ENCODE data around the gene KATNIP. TPM values are rescaled to one million over a fixed set of nuclear protein-coding genes. Genes with fewer than 3 reads are reported as not detected.

KATNIP gene
- total RNA-seq, 1 experiment from 2014 or later = 23.0 TPM

DNA sequence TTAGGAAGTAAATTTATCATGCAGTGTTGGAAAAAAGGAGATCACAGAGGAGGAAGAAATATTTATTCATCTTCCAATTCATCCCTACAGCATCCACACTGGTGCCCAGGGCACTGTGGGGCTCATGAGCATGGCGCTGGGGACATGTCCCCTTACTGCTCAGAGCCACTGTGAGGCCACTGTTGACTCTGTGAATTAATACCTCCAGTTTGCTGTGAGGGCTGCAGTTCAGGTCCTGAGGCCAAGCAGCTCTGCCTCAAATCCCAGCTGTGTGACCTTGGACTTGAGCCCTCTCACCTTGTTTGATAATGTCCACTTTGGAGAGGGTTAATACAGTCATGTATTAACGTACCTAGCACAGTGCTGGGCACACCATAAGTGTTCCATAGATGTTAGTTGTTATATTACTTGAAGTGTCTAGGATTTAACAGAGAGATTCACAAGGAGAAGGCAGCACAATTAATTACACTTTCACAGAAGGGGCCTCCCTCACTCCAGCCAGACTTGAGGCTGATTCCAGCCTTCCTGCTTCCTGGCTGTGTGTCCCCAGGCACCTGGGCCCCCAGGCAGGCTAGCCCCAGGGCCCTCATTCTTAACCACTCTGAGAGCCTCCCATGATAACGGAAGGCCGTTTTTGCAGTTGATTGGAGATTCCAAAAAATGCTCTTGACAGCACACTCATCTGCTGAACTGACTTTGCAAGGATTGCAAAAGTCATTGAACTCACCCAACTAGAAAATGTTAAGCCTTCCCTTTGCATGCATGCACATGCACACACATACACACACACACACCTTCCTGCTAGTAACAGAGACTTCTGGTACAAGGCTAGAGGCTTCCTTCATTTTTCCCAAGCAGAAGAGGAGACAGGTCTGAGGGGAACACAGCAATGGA is 29.4 kb downstream of the KATNIP start:
- ATAC-seq (no peak), DNase-seq (ENCODE audit: low spot score) (no peak)
- TF ChIP-seq, protein P1, sequence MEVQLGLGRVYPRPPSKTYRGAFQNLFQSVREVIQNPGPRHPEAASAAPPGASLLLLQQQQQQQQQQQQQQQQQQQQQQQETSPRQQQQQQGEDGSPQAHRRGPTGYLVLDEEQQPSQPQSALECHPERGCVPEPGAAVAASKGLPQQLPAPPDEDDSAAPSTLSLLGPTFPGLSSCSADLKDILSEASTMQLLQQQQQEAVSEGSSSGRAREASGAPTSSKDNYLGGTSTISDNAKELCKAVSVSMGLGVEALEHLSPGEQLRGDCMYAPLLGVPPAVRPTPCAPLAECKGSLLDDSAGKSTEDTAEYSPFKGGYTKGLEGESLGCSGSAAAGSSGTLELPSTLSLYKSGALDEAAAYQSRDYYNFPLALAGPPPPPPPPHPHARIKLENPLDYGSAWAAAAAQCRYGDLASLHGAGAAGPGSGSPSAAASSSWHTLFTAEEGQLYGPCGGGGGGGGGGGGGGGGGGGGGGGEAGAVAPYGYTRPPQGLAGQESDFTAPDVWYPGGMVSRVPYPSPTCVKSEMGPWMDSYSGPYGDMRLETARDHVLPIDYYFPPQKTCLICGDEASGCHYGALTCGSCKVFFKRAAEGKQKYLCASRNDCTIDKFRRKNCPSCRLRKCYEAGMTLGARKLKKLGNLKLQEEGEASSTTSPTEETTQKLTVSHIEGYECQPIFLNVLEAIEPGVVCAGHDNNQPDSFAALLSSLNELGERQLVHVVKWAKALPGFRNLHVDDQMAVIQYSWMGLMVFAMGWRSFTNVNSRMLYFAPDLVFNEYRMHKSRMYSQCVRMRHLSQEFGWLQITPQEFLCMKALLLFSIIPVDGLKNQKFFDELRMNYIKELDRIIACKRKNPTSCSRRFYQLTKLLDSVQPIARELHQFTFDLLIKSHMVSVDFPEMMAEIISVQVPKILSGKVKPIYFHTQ (CRISPR knock-in tag; IDR thresholded peaks at IDR 0.05) = no peak
- no peak for TF ChIP-seq JUN (CRISPR knock-in tag; IDR thresholded peaks at IDR 0.05)
- TF ChIP-seq ZNF232 (CRISPR knock-in tag; IDR thresholded peaks at IDR 0.05) = no peak
- TF ChIP-seq ZNF671 (CRISPR knock-in tag; IDR thresholded peaks at IDR 0.05) = no peak
- TF ChIP-seq, protein P2, sequence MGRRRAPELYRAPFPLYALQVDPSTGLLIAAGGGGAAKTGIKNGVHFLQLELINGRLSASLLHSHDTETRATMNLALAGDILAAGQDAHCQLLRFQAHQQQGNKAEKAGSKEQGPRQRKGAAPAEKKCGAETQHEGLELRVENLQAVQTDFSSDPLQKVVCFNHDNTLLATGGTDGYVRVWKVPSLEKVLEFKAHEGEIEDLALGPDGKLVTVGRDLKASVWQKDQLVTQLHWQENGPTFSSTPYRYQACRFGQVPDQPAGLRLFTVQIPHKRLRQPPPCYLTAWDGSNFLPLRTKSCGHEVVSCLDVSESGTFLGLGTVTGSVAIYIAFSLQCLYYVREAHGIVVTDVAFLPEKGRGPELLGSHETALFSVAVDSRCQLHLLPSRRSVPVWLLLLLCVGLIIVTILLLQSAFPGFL (CRISPR knock-in tag; IDR thresholded peaks at IDR 0.05; ENCODE audit: borderline replicate concordance) = no peak
- no peak for TF ChIP-seq TEAD1 (CRISPR knock-in tag; IDR thresholded peaks at IDR 0.05)
- TF ChIP-seq KAT7 (CRISPR knock-in tag; IDR thresholded peaks at IDR 0.05; ENCODE audit: borderline replicate concordance) = no peak
- no peak for TF ChIP-seq NFYB (CRISPR knock-in tag; conservative IDR thresholded peaks at IDR 0.05; ENCODE audit: low read depth)
- no peak for TF ChIP-seq ZNF396 (CRISPR knock-in tag; IDR thresholded peaks at IDR 0.05; ENCODE audit: borderline replicate concordance)
- no peak for TF ChIP-seq IRF2 (CRISPR knock-in tag; IDR thresholded peaks at IDR 0.05; ENCODE audit: borderline replicate concordance, low read depth)
- TF ChIP-seq ESRRA (CRISPR knock-in tag; IDR thresholded peaks at IDR 0.05; ENCODE audit: borderline replicate concordance) = no peak
- no peak for TF ChIP-seq GTF2I (CRISPR knock-in tag; conservative IDR thresholded peaks at IDR 0.05)
- no peak for TF ChIP-seq ZNF317 (CRISPR knock-in tag; IDR thresholded peaks at IDR 0.05; ENCODE audit: borderline replicate concordance, low read depth)
- no peak for TF ChIP-seq NR1H2 (CRISPR knock-in tag; IDR thresholded peaks at IDR 0.05)
- no peak for TF ChIP-seq PRRX2 (CRISPR knock-in tag; IDR thresholded peaks at IDR 0.05)
- TF ChIP-seq, protein P3, sequence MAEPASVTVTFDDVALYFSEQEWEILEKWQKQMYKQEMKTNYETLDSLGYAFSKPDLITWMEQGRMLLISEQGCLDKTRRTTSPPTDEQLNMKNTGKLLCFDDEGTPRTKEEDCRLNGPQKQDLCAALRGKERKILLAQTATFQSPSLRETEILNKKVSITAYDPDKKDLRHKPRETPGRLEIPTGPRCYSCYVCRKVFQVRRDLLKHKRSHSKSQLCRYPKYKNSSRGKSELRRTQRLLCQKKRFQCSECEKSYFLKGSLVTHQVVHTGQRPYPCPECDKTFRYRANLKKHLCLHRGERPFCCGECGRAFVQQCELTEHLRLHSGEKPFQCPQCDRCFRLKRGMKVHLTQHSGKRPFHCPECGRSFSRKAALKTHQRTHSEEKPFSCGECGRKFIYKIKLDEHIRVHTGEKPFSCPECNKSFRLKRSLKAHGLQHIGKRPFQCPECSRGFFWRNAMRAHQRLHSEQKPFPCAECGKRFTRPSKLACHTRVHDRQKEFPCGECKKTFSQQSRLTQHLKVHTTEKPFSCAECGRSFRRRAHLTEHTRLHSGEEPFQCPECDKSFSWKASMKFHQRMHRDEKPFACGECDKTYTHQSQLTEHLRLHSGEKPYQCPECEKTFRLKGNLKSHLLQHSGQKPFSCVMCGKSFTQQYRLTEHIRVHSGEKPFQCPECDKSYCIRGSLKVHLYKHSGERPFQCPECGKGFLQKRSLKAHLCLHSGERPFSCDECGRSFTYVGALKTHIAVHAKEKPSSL (CRISPR knock-in tag; conservative IDR thresholded peaks at IDR 0.05) = no peak
- no peak for TF ChIP-seq FOXJ3 (CRISPR knock-in tag; IDR thresholded peaks at IDR 0.05; ENCODE audit: borderline replicate concordance)
- no peak for TF ChIP-seq FOXK1 (CRISPR knock-in tag; IDR thresholded peaks at IDR 0.05)
- TF ChIP-seq, protein P4, sequence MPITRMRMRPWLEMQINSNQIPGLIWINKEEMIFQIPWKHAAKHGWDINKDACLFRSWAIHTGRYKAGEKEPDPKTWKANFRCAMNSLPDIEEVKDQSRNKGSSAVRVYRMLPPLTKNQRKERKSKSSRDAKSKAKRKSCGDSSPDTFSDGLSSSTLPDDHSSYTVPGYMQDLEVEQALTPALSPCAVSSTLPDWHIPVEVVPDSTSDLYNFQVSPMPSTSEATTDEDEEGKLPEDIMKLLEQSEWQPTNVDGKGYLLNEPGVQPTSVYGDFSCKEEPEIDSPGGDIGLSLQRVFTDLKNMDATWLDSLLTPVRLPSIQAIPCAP (CRISPR knock-in tag; IDR thresholded peaks at IDR 0.05) = no peak
- Mint-ChIP-seq H3K27ac (no peak overlapping the region), H3K4me3 (no peak overlapping the region), H3K36me3 (peaks cover 3% of the 10 kb centered on the region; the same call in 1 of the 2 replicates), H3K4me1 (no peaks in the 10 kb centered on the region), H3K9me3 (no peaks in the 10 kb centered on the region), H3K27me3 (ENCODE audit: low read depth) (no peaks in the 10 kb centered on the region)
- ChIA-PET POLR2A (no interaction called here), CTCF (interaction anchor here (1.1 to 1.4 kb wide), 2 partner anchors 61 to 63 kb away, joined by 3 read pairs; no protein-coding TSS in a partner anchor)
